ENCODE data around the gene IL6.

IL6 gene

GRCh38 chr7:22680482-22680911, 46.5 kb upstream of the IL6 start:
- H3K27ac ChIP-seq (ENCODE audit: low read length) = no peak overlapping the region
- no peak overlapping the region for H2AFZ ChIP-seq (ENCODE audit: low read depth, low read length)
- no peak for TF ChIP-seq EZH2 (IDR thresholded peaks at IDR 0.05; ENCODE audit: borderline replicate concordance, low read depth, low read length, severe bottlenecking)
- peaks cover 4% of the 10 kb centered on the region; the same call in 1 of the 2 replicates for H3K4me1 ChIP-seq (ENCODE audit: insufficient read depth, low read length)
- no peaks in the 10 kb centered on the region for H3K36me3 ChIP-seq (ENCODE audit: insufficient read depth, low read length)
- H3K79me2 ChIP-seq (ENCODE audit: insufficient read depth, low read length) = no peaks in the 10 kb centered on the region
- H3K4me2 ChIP-seq (ENCODE audit: insufficient read depth, low read length) = no peak overlapping the region
- no peaks in the 10 kb centered on the region for H4K20me1 ChIP-seq (ENCODE audit: insufficient read depth, low read length)
- H3K9ac ChIP-seq (ENCODE audit: low read depth, low read length) = no peak overlapping the region
- DNase-seq (no peak), ATAC-seq (ENCODE audit: insufficient read depth, low read depth) (no peak)
- H3K4me3 ChIP-seq (ENCODE audit: low read depth in 1 of 2, low read length in 2 of 2) = no peak overlapping the region
- peaks cover 10% of the 10 kb centered on the region for H3K27me3 ChIP-seq (ENCODE audit: insufficient read depth, low read length, poor library complexity)
- H3K9me3 ChIP-seq (ENCODE audit: insufficient read depth, low read length, severe bottlenecking) = no peaks in the 10 kb centered on the region

- Histone ChIP-seq H3K4me3 (ENCODE audit: low read depth in 1 of 2, low read length in 2 of 2) (no peak overlapping the region), H2AFZ (ENCODE audit: low read depth, low read length) (no peak overlapping the region), H3K27me3 (ENCODE audit: insufficient read depth, low read length, poor library complexity) (peaks cover 10% of the 10 kb centered on the region), H4K20me1 (ENCODE audit: insufficient read depth, low read length) (no peaks in the 10 kb centered on the region), H3K9ac (ENCODE audit: low read depth, low read length) (no peak overlapping the region), H3K79me2 (ENCODE audit: insufficient read depth, low read length) (no peaks in the 10 kb centered on the region), H3K27ac (ENCODE audit: low read length) (no peak overlapping the region), H3K4me2 (ENCODE audit: insufficient read depth, low read length) (no peak overlapping the region), H3K4me1 (ENCODE audit: insufficient read depth, low read length) (no peaks in the 10 kb centered on the region), H3K9me3 (ENCODE audit: insufficient read depth, low read length, severe bottlenecking) (no peaks in the 10 kb centered on the region), H3K36me3 (ENCODE audit: insufficient read depth, low read length) (no peaks in the 10 kb centered on the region)
- no peak for TF ChIP-seq CTCF (IDR thresholded peaks at IDR 0.05; ENCODE audit: borderline replicate concordance, extremely low read depth, low read length, poor library complexity, severe bottlenecking)
- no peak for ATAC-seq (ENCODE audit: insufficient read depth, low read depth)
- DNase-seq = no peak
These were observed 45.7 kb upstream of the IL6 start for GRCh38 chr7:22681312-22681711.

GRCh38 chr7:22681852-22682657, 44.9 kb upstream of the IL6 start:
- Histone ChIP-seq H3K9ac (ENCODE audit: low read depth, low read length) (no peak overlapping the region), H2AFZ (ENCODE audit: low read depth, low read length) (no peak overlapping the region), H3K79me2 (ENCODE audit: insufficient read depth, low read length) (no peaks in the 10 kb centered on the region), H3K9me3 (ENCODE audit: insufficient read depth, low read length, severe bottlenecking) (no peaks in the 10 kb centered on the region), H3K36me3 (ENCODE audit: insufficient read depth, low read length) (no peaks in the 10 kb centered on the region), H3K4me2 (ENCODE audit: insufficient read depth, low read length) (no peak overlapping the region), H3K4me3 (ENCODE audit: low read depth in 1 of 2, low read length in 2 of 2) (no peak overlapping the region), H3K4me1 (ENCODE audit: insufficient read depth, low read length) (no peaks in the 10 kb centered on the region), H4K20me1 (ENCODE audit: insufficient read depth, low read length) (no peaks in the 10 kb centered on the region), H3K27me3 (ENCODE audit: insufficient read depth, low read length, poor library complexity) (peaks cover 10% of the 10 kb centered on the region), H3K27ac (ENCODE audit: low read length) (no peak overlapping the region)
- ATAC-seq (ENCODE audit: insufficient read depth, low read depth) = no peak
- DNase-seq = no peak
- TF ChIP-seq CTCF (IDR thresholded peaks at IDR 0.05; ENCODE audit: borderline replicate concordance, extremely low read depth, low read length, poor library complexity, severe bottlenecking) (no peak), EZH2 (IDR thresholded peaks at IDR 0.05; ENCODE audit: borderline replicate concordance, low read depth, low read length, severe bottlenecking) (no peak)

GRCh38 chr7:22683379-22683778, 43.6 kb upstream of the IL6 start:
- Histone ChIP-seq H3K9me3 (ENCODE audit: insufficient read depth, low read length, severe bottlenecking) (no peaks in the 10 kb centered on the region), H3K27me3 (ENCODE audit: insufficient read depth, low read length, poor library complexity) (peaks cover 8% of the 10 kb centered on the region), H3K4me3 (ENCODE audit: low read depth in 1 of 2, low read length in 2 of 2) (no peak overlapping the region), H3K4me1 (ENCODE audit: insufficient read depth, low read length) (no peaks in the 10 kb centered on the region), H3K4me2 (ENCODE audit: insufficient read depth, low read length) (no peak overlapping the region), H3K36me3 (ENCODE audit: insufficient read depth, low read length) (no peaks in the 10 kb centered on the region), H2AFZ (ENCODE audit: low read depth, low read length) (no peak overlapping the region), H3K27ac (ENCODE audit: low read length) (no peak overlapping the region), H4K20me1 (ENCODE audit: insufficient read depth, low read length) (no peaks in the 10 kb centered on the region), H3K79me2 (ENCODE audit: insufficient read depth, low read length) (no peaks in the 10 kb centered on the region), H3K9ac (ENCODE audit: low read depth, low read length) (no peak overlapping the region)
- TF ChIP-seq CTCF (IDR thresholded peaks at IDR 0.05; ENCODE audit: borderline replicate concordance, extremely low read depth, low read length, poor library complexity, severe bottlenecking) = no peak
- no peak for TF ChIP-seq EZH2 (IDR thresholded peaks at IDR 0.05; ENCODE audit: borderline replicate concordance, low read depth, low read length, severe bottlenecking)
- DNase-seq = no peak
- no peak for ATAC-seq (ENCODE audit: insufficient read depth, low read depth)

Measured in DND-41 (cell line).